Activated T-helper 17 cell treated with anti-CD3 and anti-CD28 coated beads, Interleukin-2, amount 50 U/mL, for 72 hours (primary cell): Measurements from ENCODE around the gene ERBB4. TPM values are rescaled to one million over a fixed set of nuclear protein-coding genes. Genes with fewer than 3 reads are reported as not detected.

ENCODE experiments used
- ATAC-seq: fragments of 150-1000 bp; cut with Tn5 transposase; replicated peaks from 2 replicates; pipeline ENCODE4 v1.10.0; 2021; ENCODE audit warnings: mild to moderate bottlenecking, moderate library complexity
- H3K27ac Mint-ChIP-seq: one replicate; pipeline ENCODE4 v1.8.0; 2022; ENCODE audit warnings: mixed read lengths
- H3K27me3 Mint-ChIP-seq: one replicate; pipeline ENCODE4 v1.8.0; 2022; ENCODE audit warnings: mixed read lengths
- H3K36me3 Mint-ChIP-seq: one replicate; pipeline ENCODE4 v1.8.0; 2022; ENCODE audit warnings: low read depth, mild to moderate bottlenecking, mixed read lengths
- H3K4me1 Mint-ChIP-seq: one replicate; pipeline ENCODE4 v1.8.0; 2022; ENCODE audit warnings: mixed read lengths
- H3K4me3 Mint-ChIP-seq: one replicate; pipeline ENCODE4 v1.8.0; 2022; ENCODE audit warnings: mild to moderate bottlenecking, mixed read lengths
- H3K9me3 Mint-ChIP-seq: one replicate; pipeline ENCODE4 v1.8.0; 2022; ENCODE audit warnings: mixed read lengths
- total RNA-seq, 2 donors: library from RNA; stranded (reverse); gene quantifications; one replicate each; pipeline ENCODE4 v1.2.3, GENCODE V29; 2022

The ERBB4 gene
- total RNA-seq, 2 donors from 2014 or later, result not detected

GRCh38 chr2:212289301-212289700, 249.3 kb downstream of the ERBB4 start:
- Mint-ChIP-seq H3K9me3 (peaks cover 9% of the 10 kb centered on the region), H3K27ac (no peak overlapping the region), H3K36me3 (no peaks in the 10 kb centered on the region), H3K4me3 (no peak overlapping the region), H3K27me3 (no peaks in the 10 kb centered on the region), H3K4me1 (no peaks in the 10 kb centered on the region)
- no peak for ATAC-seq

GRCh38 chr2:212288308-212288707, 250.3 kb downstream of the ERBB4 start:
- no peaks in the 10 kb centered on the region for H3K4me1 Mint-ChIP-seq
- no peak for ATAC-seq

GRCh38 chr2:212284166-212284565, 254.4 kb downstream of the ERBB4 start:
- H3K9me3 Mint-ChIP-seq, result peaks cover 4% of the 10 kb centered on the region
- H3K4me3 Mint-ChIP-seq, result no peak overlapping the region
- H3K27me3 Mint-ChIP-seq, result no peaks in the 10 kb centered on the region
- H3K4me1 Mint-ChIP-seq, result no peaks in the 10 kb centered on the region
- no peak for ATAC-seq
- H3K27ac Mint-ChIP-seq, result no peak overlapping the region
- no peaks in the 10 kb centered on the region for H3K36me3 Mint-ChIP-seq

More at GRCh38 chr2:212288308-212288707, 250.3 kb downstream of the ERBB4 start:
- Mint-ChIP-seq H3K27ac (no peak overlapping the region), H3K36me3 (no peaks in the 10 kb centered on the region), H3K4me3 (no peak overlapping the region), H3K27me3 (no peaks in the 10 kb centered on the region), H3K9me3 (peaks cover 9% of the 10 kb centered on the region)

- H3K4me1 Mint-ChIP-seq, result no peaks in the 10 kb centered on the region
- H3K27me3 Mint-ChIP-seq, result no peaks in the 10 kb centered on the region
- peaks cover 2% of the 10 kb centered on the region for H3K9me3 Mint-ChIP-seq
- no peaks in the 10 kb centered on the region for H3K36me3 Mint-ChIP-seq
- ATAC-seq, result no peak
- no peak overlapping the region for H3K27ac Mint-ChIP-seq
- no peak overlapping the region for H3K4me3 Mint-ChIP-seq
These were observed 255.8 kb downstream of the ERBB4 start for GRCh38 chr2:212282671-212283261.

- Mint-ChIP-seq H3K36me3 (no peaks in the 10 kb centered on the region), H3K4me3 (no peak overlapping the region), H3K27me3 (no peaks in the 10 kb centered on the region), H3K27ac (no peak overlapping the region), H3K4me1 (no peaks in the 10 kb centered on the region), H3K9me3 (no peaks in the 10 kb centered on the region)
- no peak for ATAC-seq
These were observed 261.8 kb downstream of the ERBB4 start for GRCh38 chr2:212276813-212277212.

GRCh38 chr2:212274215-212274614, 264.4 kb downstream of the ERBB4 start:
- H3K36me3 Mint-ChIP-seq, result no peaks in the 10 kb centered on the region
- ATAC-seq, result no peak
- no peaks in the 10 kb centered on the region for H3K4me1 Mint-ChIP-seq
- no peak overlapping the region for H3K27ac Mint-ChIP-seq
- no peak overlapping the region for H3K4me3 Mint-ChIP-seq
- peaks cover 5% of the 10 kb centered on the region for H3K9me3 Mint-ChIP-seq
- no peaks in the 10 kb centered on the region for H3K27me3 Mint-ChIP-seq

- no peak for ATAC-seq
- H3K9me3 Mint-ChIP-seq, result peaks cover 5% of the 10 kb centered on the region
- H3K27me3 Mint-ChIP-seq, result no peaks in the 10 kb centered on the region
- H3K4me1 Mint-ChIP-seq, result no peaks in the 10 kb centered on the region
- H3K36me3 Mint-ChIP-seq, result no peaks in the 10 kb centered on the region
- H3K27ac Mint-ChIP-seq, result no peak overlapping the region
- H3K4me3 Mint-ChIP-seq, result no peak overlapping the region
These were observed 267.0 kb downstream of the ERBB4 start for GRCh38 chr2:212271583-212271982.

- Mint-ChIP-seq H3K9me3 (peaks cover 5% of the 10 kb centered on the region), H3K4me1 (no peaks in the 10 kb centered on the region), H3K36me3 (no peaks in the 10 kb centered on the region), H3K4me3 (no peak overlapping the region), H3K27me3 (no peaks in the 10 kb centered on the region), H3K27ac (no peak overlapping the region)
- no peak for ATAC-seq
These were observed 269.6 kb downstream of the ERBB4 start for GRCh38 chr2:212269005-212269404.

- no peaks in the 10 kb centered on the region for H3K27me3 Mint-ChIP-seq
- no peak overlapping the region for H3K27ac Mint-ChIP-seq
- ATAC-seq, result no peak
These were observed 272.3 kb downstream of the ERBB4 start for GRCh38 chr2:212266297-212266696.

GRCh38 chr2:212265777-212266176, 272.8 kb downstream of the ERBB4 start:
- Mint-ChIP-seq H3K27me3 (no peaks in the 10 kb centered on the region), H3K36me3 (no peaks in the 10 kb centered on the region), H3K4me3 (no peak overlapping the region), H3K4me1 (no peaks in the 10 kb centered on the region), H3K9me3 (peaks cover 7% of the 10 kb centered on the region), H3K27ac (no peak overlapping the region)
- no peak for ATAC-seq

More at GRCh38 chr2:212266297-212266696, 272.3 kb downstream of the ERBB4 start:
- H3K9me3 Mint-ChIP-seq, result peaks cover 8% of the 10 kb centered on the region
- no peaks in the 10 kb centered on the region for H3K4me1 Mint-ChIP-seq
- H3K36me3 Mint-ChIP-seq, result no peaks in the 10 kb centered on the region
- no peak overlapping the region for H3K4me3 Mint-ChIP-seq

GRCh38 chr2:212264187-212264586, 274.4 kb downstream of the ERBB4 start:
- no peaks in the 10 kb centered on the region for H3K27me3 Mint-ChIP-seq
- no peaks in the 10 kb centered on the region for H3K4me1 Mint-ChIP-seq
- H3K36me3 Mint-ChIP-seq, result no peaks in the 10 kb centered on the region
- peaks cover 3% of the 10 kb centered on the region for H3K9me3 Mint-ChIP-seq
- H3K27ac Mint-ChIP-seq, result no peak overlapping the region
- H3K4me3 Mint-ChIP-seq, result no peak overlapping the region
- no peak for ATAC-seq

- H3K27ac Mint-ChIP-seq, result no peak overlapping the region
- H3K4me3 Mint-ChIP-seq, result no peak overlapping the region
- ATAC-seq, result no peak
- no peaks in the 10 kb centered on the region for H3K4me1 Mint-ChIP-seq
- H3K9me3 Mint-ChIP-seq, result peaks cover 3% of the 10 kb centered on the region
- H3K27me3 Mint-ChIP-seq, result no peaks in the 10 kb centered on the region
- H3K36me3 Mint-ChIP-seq, result no peaks in the 10 kb centered on the region
These were observed 279.4 kb downstream of the ERBB4 start for GRCh38 chr2:212259226-212259625.

GRCh38 chr2:212254339-212254738, 284.3 kb downstream of the ERBB4 start:
- no peak overlapping the region for H3K27ac Mint-ChIP-seq
- no peaks in the 10 kb centered on the region for H3K36me3 Mint-ChIP-seq
- ATAC-seq, result no peak
- no peak overlapping the region for H3K4me3 Mint-ChIP-seq
- H3K27me3 Mint-ChIP-seq, result no peaks in the 10 kb centered on the region
- H3K9me3 Mint-ChIP-seq, result no peaks in the 10 kb centered on the region
- H3K4me1 Mint-ChIP-seq, result no peaks in the 10 kb centered on the region

- Mint-ChIP-seq H3K4me1 (no peaks in the 10 kb centered on the region), H3K36me3 (no peaks in the 10 kb centered on the region), H3K27ac (no peak overlapping the region), H3K27me3 (no peaks in the 10 kb centered on the region), H3K9me3 (no peaks in the 10 kb centered on the region), H3K4me3 (no peak overlapping the region)
- no peak for ATAC-seq
These were observed 289.2 kb downstream of the ERBB4 start for GRCh38 chr2:212249451-212249850.

- Mint-ChIP-seq H3K27ac (no peak overlapping the region), H3K4me3 (no peak overlapping the region), H3K27me3 (no peaks in the 10 kb centered on the region), H3K36me3 (no peaks in the 10 kb centered on the region), H3K9me3 (no peaks in the 10 kb centered on the region), H3K4me1 (no peaks in the 10 kb centered on the region)
- ATAC-seq, result no peak
These were observed 292.7 kb downstream of the ERBB4 start for GRCh38 chr2:212245880-212246279.

- Mint-ChIP-seq H3K27me3 (no peaks in the 10 kb centered on the region), H3K9me3 (no peaks in the 10 kb centered on the region), H3K36me3 (no peaks in the 10 kb centered on the region), H3K4me3 (no peak overlapping the region), H3K27ac (no peak overlapping the region), H3K4me1 (no peaks in the 10 kb centered on the region)
- no peak for ATAC-seq
These were observed 295.9 kb downstream of the ERBB4 start for GRCh38 chr2:212242724-212243123.
